ENCODE data around the gene DSTYK. TPM values are rescaled to one million over a fixed set of nuclear protein-coding genes. Genes with fewer than 3 reads are reported as not detected.

The DSTYK gene
- total RNA-seq, 1 experiment from 2014 or later = 6.3 TPM

GRCh38 chr1:205152505-205152904, 59.0 kb downstream of the DSTYK start:
- H3K36me3 Mint-ChIP-seq (ENCODE audit: insufficient read depth, unreplicated experiment) = peaks cover 43% of the 10 kb centered on the region
- peaks cover 21% of the 10 kb centered on the region for H3K9me3 Mint-ChIP-seq (ENCODE audit: unreplicated experiment)
- Histone ChIP-seq H3K9me3 (peaks cover 18% of the 10 kb centered on the region), H3K27me3 (replicated peaks; ENCODE audit: control insufficient read depth, insufficient read depth, low read length) (no peaks in the 10 kb centered on the region), H3K36me3 (ENCODE audit: control insufficient read depth, insufficient read depth, low read length) (peaks cover 4% of the 10 kb centered on the region), H3K4me3 (ENCODE audit: low read depth, low read length) (no peak overlapping the region), H3K4me1 (no peaks in the 10 kb centered on the region)
- H3K4me3 Mint-ChIP-seq (ENCODE audit: unreplicated experiment) = no peak overlapping the region
- intact Hi-C loops (cut with micrococcal nuclease; ENCODE audit: unreplicated experiment) = no loop called here
- DNase-seq = no peak
- ChIA-PET POLR2A (no interaction called here), CTCF (no interaction called here)
- H3K4me1 Mint-ChIP-seq (ENCODE audit: low read depth, unreplicated experiment) = no peaks in the 10 kb centered on the region
- no peaks in the 10 kb centered on the region for H3K27me3 Mint-ChIP-seq (ENCODE audit: insufficient read depth, unreplicated experiment)
- BruUV-seq (replicated peaks) = no TSS peak
- TF ChIP-seq, protein P1, sequence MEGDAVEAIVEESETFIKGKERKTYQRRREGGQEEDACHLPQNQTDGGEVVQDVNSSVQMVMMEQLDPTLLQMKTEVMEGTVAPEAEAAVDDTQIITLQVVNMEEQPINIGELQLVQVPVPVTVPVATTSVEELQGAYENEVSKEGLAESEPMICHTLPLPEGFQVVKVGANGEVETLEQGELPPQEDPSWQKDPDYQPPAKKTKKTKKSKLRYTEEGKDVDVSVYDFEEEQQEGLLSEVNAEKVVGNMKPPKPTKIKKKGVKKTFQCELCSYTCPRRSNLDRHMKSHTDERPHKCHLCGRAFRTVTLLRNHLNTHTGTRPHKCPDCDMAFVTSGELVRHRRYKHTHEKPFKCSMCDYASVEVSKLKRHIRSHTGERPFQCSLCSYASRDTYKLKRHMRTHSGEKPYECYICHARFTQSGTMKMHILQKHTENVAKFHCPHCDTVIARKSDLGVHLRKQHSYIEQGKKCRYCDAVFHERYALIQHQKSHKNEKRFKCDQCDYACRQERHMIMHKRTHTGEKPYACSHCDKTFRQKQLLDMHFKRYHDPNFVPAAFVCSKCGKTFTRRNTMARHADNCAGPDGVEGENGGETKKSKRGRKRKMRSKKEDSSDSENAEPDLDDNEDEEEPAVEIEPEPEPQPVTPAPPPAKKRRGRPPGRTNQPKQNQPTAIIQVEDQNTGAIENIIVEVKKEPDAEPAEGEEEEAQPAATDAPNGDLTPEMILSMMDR (IDR thresholded peaks at IDR 0.05; ENCODE audit: insufficient read depth in 1 of 2, low read depth in 1 of 2, low read length in 1 of 2, severe bottlenecking in 1 of 2, unreplicated experiment in 1 of 2) = no peak
- no peak overlapping the region for H3K27ac Mint-ChIP-seq (ENCODE audit: unreplicated experiment)

GRCh38 chr1:205150651-205151428, 60.7 kb downstream of the DSTYK start:
- Histone ChIP-seq H3K36me3 (ENCODE audit: control insufficient read depth, insufficient read depth, low read length) (peaks cover 1% of the 10 kb centered on the region; the same call in 1 of the 2 replicates), H3K4me1 (no peaks in the 10 kb centered on the region), H3K9me3 (peaks cover 9% of the 10 kb centered on the region), H3K27me3 (replicated peaks; ENCODE audit: control insufficient read depth, insufficient read depth, low read length) (no peaks in the 10 kb centered on the region), H3K4me3 (ENCODE audit: low read depth, low read length) (no peak overlapping the region)
- TF ChIP-seq, protein P1 (IDR thresholded peaks at IDR 0.05; ENCODE audit: insufficient read depth in 1 of 2, low read depth in 1 of 2, low read length in 1 of 2, severe bottlenecking in 1 of 2, unreplicated experiment in 1 of 2) = no peak
- intact Hi-C loops (cut with micrococcal nuclease; ENCODE audit: unreplicated experiment) = no loop called here
- Mint-ChIP-seq H3K4me1 (ENCODE audit: low read depth, unreplicated experiment) (no peaks in the 10 kb centered on the region), H3K4me3 (ENCODE audit: unreplicated experiment) (no peak overlapping the region), H3K9me3 (ENCODE audit: unreplicated experiment) (peaks cover 9% of the 10 kb centered on the region), H3K27me3 (ENCODE audit: insufficient read depth, unreplicated experiment) (no peaks in the 10 kb centered on the region), H3K27ac (ENCODE audit: unreplicated experiment) (no peak overlapping the region), H3K36me3 (ENCODE audit: insufficient read depth, unreplicated experiment) (peaks cover 28% of the 10 kb centered on the region)
- no TSS peak for BruUV-seq (replicated peaks)
- ChIA-PET CTCF (interaction anchor here (1.0 to 1.2 kb wide), 2 partner anchors 9 to 89 kb away, joined by 3 to 4 read pairs; no protein-coding TSS in a partner anchor), POLR2A (no interaction called here)
- no peak for DNase-seq

DNA sequence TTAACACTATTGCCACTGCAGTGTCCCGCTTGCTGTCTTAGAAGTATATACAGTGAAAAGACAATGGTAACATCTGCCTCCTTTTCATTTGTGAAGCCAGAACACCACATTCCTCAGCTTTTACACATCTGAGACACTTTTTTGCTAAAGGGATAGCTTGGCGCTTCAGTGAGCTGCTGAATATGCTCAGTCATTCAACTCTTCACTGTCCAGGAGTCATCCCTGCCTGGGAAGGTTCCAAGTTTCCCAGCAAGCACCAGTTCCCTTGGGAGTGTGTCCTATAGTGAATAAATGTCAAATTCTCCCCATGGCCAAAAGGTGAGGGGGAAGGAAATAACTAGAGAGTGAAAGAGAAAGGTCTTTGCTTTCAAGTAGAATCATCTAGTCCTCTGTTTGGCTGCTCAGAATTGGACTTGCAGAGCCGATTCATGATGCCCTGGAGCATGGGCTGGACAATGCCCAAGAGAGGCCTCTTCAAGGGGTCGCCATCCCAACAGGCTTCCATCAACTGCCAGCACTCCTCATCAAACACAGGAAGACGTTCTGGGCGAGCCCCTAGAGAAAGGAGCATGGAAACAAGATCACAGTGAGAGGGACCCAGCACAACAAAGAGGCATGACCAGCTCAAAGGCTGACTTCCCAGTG, 64.2 kb downstream of the DSTYK start:
- Mint-ChIP-seq H3K4me1 (ENCODE audit: low read depth, unreplicated experiment) (peaks cover 11% of the 10 kb centered on the region), H3K27ac (ENCODE audit: unreplicated experiment) (no peak overlapping the region), H3K36me3 (ENCODE audit: insufficient read depth, unreplicated experiment) (peaks cover 6% of the 10 kb centered on the region), H3K27me3 (ENCODE audit: insufficient read depth, unreplicated experiment) (no peaks in the 10 kb centered on the region), H3K4me3 (ENCODE audit: unreplicated experiment) (no peak overlapping the region), H3K9me3 (ENCODE audit: unreplicated experiment) (no peaks in the 10 kb centered on the region)
- intact Hi-C loops (cut with micrococcal nuclease; ENCODE audit: unreplicated experiment) = no loop called here
- no peaks in the 10 kb centered on the region for H3K27me3 ChIP-seq (replicated peaks; ENCODE audit: control insufficient read depth, insufficient read depth, low read length)
- no TSS peak for BruUV-seq (replicated peaks)
- H3K4me1 ChIP-seq = peaks cover 15% of the 10 kb centered on the region
- TF ChIP-seq, protein P1 (IDR thresholded peaks at IDR 0.05; ENCODE audit: insufficient read depth in 1 of 2, low read depth in 1 of 2, low read length in 1 of 2, severe bottlenecking in 1 of 2, unreplicated experiment in 1 of 2) = no peak
- POLR2A ChIA-PET = no interaction called here
- H3K9me3 ChIP-seq = no peaks in the 10 kb centered on the region
- no peak overlapping the region for H3K4me3 ChIP-seq (ENCODE audit: low read depth, low read length)
- no peak for DNase-seq
- CTCF ChIA-PET = interaction anchor here (0.8 kb wide), 1 partner anchor 86 kb away, joined by 3 read pairs; no protein-coding TSS in a partner anchor
- no peaks in the 10 kb centered on the region for H3K36me3 ChIP-seq (ENCODE audit: control insufficient read depth, insufficient read depth, low read length)
